Activated CD8-positive, alpha-beta memory T cell treated with anti-CD3 and anti-CD28 coated beads, Interleukin-2, amount 50 U/mL, for 4 hours (primary cell): Measurements from ENCODE around the gene DDX21.
"Not testable (repeated sequence)": the region's sequence is repeated elsewhere in the genome, so short reads cannot be mapped to it uniquely, and the experiment has no call there.

Experiments used
- DNase-seq: peaks from one replicate; pipeline ENCODE4 v3.0.0-alpha.2; 2020

DDX21 gene

GRCh38 chr10:68988530-68989316, 32.8 kb downstream of the DDX21 start, which contains the start of gene KIFBP:
TSS of gene KIFBP (plus strand) at chr10:68988803. CDS start at chr10:68988833, 30 bp downstream.
- DNase-seq: peak; percentile 73

- no peak for DNase-seq
Measured at GRCh38 chr10:68989317-68989990, 33.5 kb downstream of the DDX21 start.

GRCh38 chr10:68992636-68993440, 36.9 kb downstream of the DDX21 start:
- no peak for DNase-seq

- DNase-seq: no peak
Measured at GRCh38 chr10:68997211-68997610, 41.2 kb downstream of the DDX21 start.

- no peak for DNase-seq
Measured at GRCh38 chr10:69004821-69005220, 48.9 kb downstream of the DDX21 start.

- DNase-seq: no peak
Measured at GRCh38 chr10:69005704-69006485, 49.9 kb downstream of the DDX21 start.

- no peak for DNase-seq
Measured at GRCh38 chr10:69007260-69007659, 51.3 kb downstream of the DDX21 start.

GRCh38 chr10:69009360-69009759, 53.4 kb downstream of the DDX21 start:
- no peak for DNase-seq

- DNase-seq: no peak
Measured at GRCh38 chr10:69010151-69010640, 54.2 kb downstream of the DDX21 start.

- not testable (repeated sequence) for DNase-seq
Measured at GRCh38 chr10:69012778-69013177, 56.8 kb downstream of the DDX21 start.

GRCh38 chr10:69014171-69014570, 58.2 kb downstream of the DDX21 start:
- no peak for DNase-seq

- no peak for DNase-seq
Measured at GRCh38 chr10:69018613-69019012, 62.6 kb downstream of the DDX21 start.

GRCh38 chr10:69022611-69023010, 66.6 kb downstream of the DDX21 start:
- no peak for DNase-seq

GRCh38 chr10:69025370-69025896, 69.5 kb downstream of the DDX21 start:
- no peak for DNase-seq

- no peak for DNase-seq
Measured at GRCh38 chr10:69033256-69033655, 77.3 kb downstream of the DDX21 start.
